ENCODE measurements around the gene RHOBTB1. TPM values are rescaled to one million over a fixed set of nuclear protein-coding genes. Genes with fewer than 3 reads are reported as not detected.

The RHOBTB1 gene
- total RNA-seq, 2 experiments from 2014 or later, result not detected

- Histone ChIP-seq H3K27ac (ENCODE audit: low read depth, low read length, poor library complexity, severe bottlenecking) (no peak overlapping the region), H2AFZ (ENCODE audit: low read length) (no peak overlapping the region), H3K4me1 (ENCODE audit: insufficient read depth, low read length, poor library complexity, severe bottlenecking) (no peaks in the 10 kb centered on the region), H3K9me3 (ENCODE audit: low read length) (no peaks in the 10 kb centered on the region), H3K79me2 (ENCODE audit: insufficient read depth, low read depth, low read length) (no peaks in the 10 kb centered on the region), H3K4me2 (ENCODE audit: low read length) (no peak overlapping the region), H4K20me1 (ENCODE audit: insufficient read depth, low read length) (no peaks in the 10 kb centered on the region), H3K36me3 (ENCODE audit: insufficient read depth, low read length) (no peaks in the 10 kb centered on the region), H3K4me3 (ENCODE audit: low read depth, low read length, poor library complexity, severe bottlenecking) (no peak overlapping the region), H3K9me2 (ENCODE audit: insufficient read depth, low read length) (no peaks in the 10 kb centered on the region)
- DNase-seq (ENCODE audit: low spot score), result no peak
- POLR2A ChIA-PET, result no interaction called here
- CTCF ChIA-PET (ENCODE audit: unreplicated experiment), result no interaction called here
- intact Hi-C loops (cut with micrococcal nuclease; ENCODE audit: unreplicated experiment), result no loop called here
- TF ChIP-seq EZH2phosphoT487 (IDR thresholded peaks at IDR 0.05; ENCODE audit: borderline replicate concordance, low read depth, low read length) (no peak), CTCF (conservative IDR thresholded peaks at IDR 0.05; ENCODE audit: low read length) (no peak)
- BruUV-seq (replicated peaks), result no TSS peak
Observed at GRCh38 chr10:60871215-60871614, 72.8 kb downstream of the RHOBTB1 start.

GRCh38 chr10:60870803-60871202, 73.2 kb downstream of the RHOBTB1 start:
- Histone ChIP-seq H3K27ac (ENCODE audit: low read depth, low read length, poor library complexity, severe bottlenecking) (no peak overlapping the region), H2AFZ (ENCODE audit: low read length) (no peak overlapping the region), H3K79me2 (ENCODE audit: insufficient read depth, low read depth, low read length) (no peaks in the 10 kb centered on the region), H3K9me2 (ENCODE audit: insufficient read depth, low read length) (no peaks in the 10 kb centered on the region), H3K4me2 (ENCODE audit: low read length) (no peak overlapping the region), H3K4me1 (ENCODE audit: insufficient read depth, low read length, poor library complexity, severe bottlenecking) (no peaks in the 10 kb centered on the region), H3K9me3 (ENCODE audit: low read length) (no peaks in the 10 kb centered on the region), H4K20me1 (ENCODE audit: insufficient read depth, low read length) (no peaks in the 10 kb centered on the region), H3K4me3 (ENCODE audit: low read depth, low read length, poor library complexity, severe bottlenecking) (no peak overlapping the region), H3K36me3 (ENCODE audit: insufficient read depth, low read length) (no peaks in the 10 kb centered on the region)
- POLR2A ChIA-PET, result no interaction called here
- intact Hi-C loops (cut with micrococcal nuclease; ENCODE audit: unreplicated experiment), result no loop called here
- no TSS peak for BruUV-seq (replicated peaks)
- TF ChIP-seq EZH2phosphoT487 (IDR thresholded peaks at IDR 0.05; ENCODE audit: borderline replicate concordance, low read depth, low read length), result no peak
- TF ChIP-seq CTCF (conservative IDR thresholded peaks at IDR 0.05; ENCODE audit: low read length), result no peak
- DNase-seq (ENCODE audit: low spot score), result no peak
- CTCF ChIA-PET (ENCODE audit: unreplicated experiment), result no interaction called here

GRCh38 chr10:60870416-60870728, 73.6 kb downstream of the RHOBTB1 start:
- H3K4me2 ChIP-seq (ENCODE audit: low read length), result no peak overlapping the region
- no peaks in the 10 kb centered on the region for H3K4me1 ChIP-seq (ENCODE audit: insufficient read depth, low read length, poor library complexity, severe bottlenecking)
- no peaks in the 10 kb centered on the region for H4K20me1 ChIP-seq (ENCODE audit: insufficient read depth, low read length)
- BruUV-seq (replicated peaks), result no TSS peak
- H2AFZ ChIP-seq (ENCODE audit: low read length), result no peak overlapping the region
- H3K27ac ChIP-seq (ENCODE audit: low read depth, low read length, poor library complexity, severe bottlenecking), result no peak overlapping the region
- H3K9me2 ChIP-seq (ENCODE audit: insufficient read depth, low read length), result no peaks in the 10 kb centered on the region
- no peaks in the 10 kb centered on the region for H3K36me3 ChIP-seq (ENCODE audit: insufficient read depth, low read length)
- POLR2A ChIA-PET, result no interaction called here
- DNase-seq (ENCODE audit: low spot score), result no peak
- no peak for TF ChIP-seq EZH2phosphoT487 (IDR thresholded peaks at IDR 0.05; ENCODE audit: borderline replicate concordance, low read depth, low read length)
- TF ChIP-seq CTCF (conservative IDR thresholded peaks at IDR 0.05; ENCODE audit: low read length), result peak; percentile 37; the same call in 1 of the 2 replicates
- no peak overlapping the region for H3K4me3 ChIP-seq (ENCODE audit: low read depth, low read length, poor library complexity, severe bottlenecking)
- intact Hi-C loops (cut with micrococcal nuclease; ENCODE audit: unreplicated experiment), result no loop called here
- CTCF ChIA-PET (ENCODE audit: unreplicated experiment), result no interaction called here
- H3K9me3 ChIP-seq (ENCODE audit: low read length), result no peaks in the 10 kb centered on the region
- no peaks in the 10 kb centered on the region for H3K79me2 ChIP-seq (ENCODE audit: insufficient read depth, low read depth, low read length)

Measured in OCI-LY7 (cell line).